GM19043 (cell line): ENCODE results near the gene TRMT112.

Source experiments
- ATAC-seq: cut with Tn5 transposase; IDR thresholded peaks from one replicate; pipeline ENCODE4 v1.9.1; 2021; ENCODE audit warnings: low read depth; ENCODE audit not compliant: unreplicated experiment

TRMT112 gene

DNA sequence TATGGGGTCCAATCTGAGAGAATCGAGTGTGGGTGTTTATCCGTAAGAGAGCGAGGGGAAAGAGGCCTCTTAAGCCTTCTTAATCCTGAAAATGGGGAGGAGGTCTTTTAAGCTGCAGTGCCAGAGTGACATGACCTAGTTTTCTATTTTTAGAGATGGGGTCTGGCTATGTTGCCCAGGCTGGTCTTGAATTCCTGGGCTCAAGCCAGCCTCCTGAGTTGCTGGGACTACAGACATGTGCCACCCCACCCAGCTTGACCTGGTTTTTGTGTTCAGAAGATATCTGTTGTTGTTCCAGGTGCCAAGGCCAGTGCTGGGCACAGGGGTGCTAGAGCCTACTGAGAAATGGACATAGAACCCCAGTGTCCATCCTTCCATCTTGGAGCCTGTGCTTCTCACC is 34.3 kb downstream of the TRMT112 start:
- no peak for ATAC-seq

DNA sequence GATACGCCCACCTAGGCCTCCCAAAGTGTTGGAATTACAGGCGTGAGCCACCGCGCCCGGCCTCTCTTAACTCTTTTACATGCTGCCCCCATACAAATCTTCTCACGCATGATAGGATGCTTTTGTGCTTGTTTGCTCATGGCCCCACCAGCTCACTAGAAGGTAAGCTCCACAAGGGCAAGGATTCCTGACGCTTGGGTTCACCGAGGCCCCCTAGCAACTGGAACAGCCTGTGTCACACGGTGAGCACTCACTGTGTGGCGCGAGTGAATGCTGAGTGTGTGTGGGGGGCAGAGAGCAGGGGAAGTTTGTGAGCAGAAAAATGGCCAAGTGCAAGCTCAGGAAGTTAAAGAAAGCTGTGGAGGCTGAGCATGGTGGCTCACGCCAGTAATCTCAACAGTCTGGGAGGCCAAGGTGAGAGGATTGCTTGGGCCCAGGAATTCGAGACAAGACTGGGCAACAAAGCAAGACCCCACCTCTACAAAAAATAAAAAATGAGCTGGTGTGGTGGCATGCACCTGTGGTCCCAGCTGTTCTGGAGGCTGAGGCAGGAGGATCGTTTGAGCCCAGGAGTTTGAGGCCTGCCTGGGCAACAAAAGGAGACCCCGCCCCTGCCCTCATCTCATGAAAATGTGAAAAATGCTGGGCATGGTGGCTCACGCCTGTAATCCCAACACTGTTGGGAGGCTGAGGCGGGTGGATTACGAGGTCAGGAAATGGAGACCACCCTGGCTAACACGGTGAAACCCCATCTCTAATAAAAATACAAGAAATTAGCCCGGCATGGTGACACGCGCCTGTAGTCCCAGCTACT is 35.2 kb downstream of the TRMT112 start:
- no peak for ATAC-seq

DNA sequence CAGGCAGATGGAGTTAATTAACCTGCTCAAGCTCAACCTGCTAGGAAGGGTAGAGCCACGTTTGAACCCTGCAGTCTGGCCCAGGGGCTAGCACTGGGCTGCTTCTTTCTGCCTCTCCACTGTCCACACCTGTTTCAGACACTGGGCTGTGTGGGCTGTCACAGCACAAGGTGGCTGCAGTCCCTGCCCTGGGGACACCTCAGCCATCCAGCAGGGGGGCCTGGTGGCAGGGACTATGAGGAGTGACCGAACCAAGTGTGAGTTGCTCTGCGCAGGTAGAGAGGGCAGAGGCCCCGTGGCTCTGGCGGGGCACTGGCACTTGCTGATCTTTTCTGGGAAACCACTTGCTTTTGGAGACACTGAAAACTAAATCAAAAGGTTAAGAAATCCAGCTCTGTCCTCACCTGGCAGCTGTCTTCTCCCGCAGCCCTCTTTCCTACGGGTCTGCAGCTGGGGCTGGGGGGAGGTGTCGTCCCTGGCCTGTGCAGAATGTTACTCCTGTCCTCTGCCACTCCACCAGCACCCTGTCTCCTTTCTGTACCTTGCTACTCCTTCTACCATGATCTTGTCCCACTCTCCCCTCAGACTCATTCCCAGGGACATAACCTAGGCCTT is 38.7 kb downstream of the TRMT112 start:
- no peak for ATAC-seq

DNA sequence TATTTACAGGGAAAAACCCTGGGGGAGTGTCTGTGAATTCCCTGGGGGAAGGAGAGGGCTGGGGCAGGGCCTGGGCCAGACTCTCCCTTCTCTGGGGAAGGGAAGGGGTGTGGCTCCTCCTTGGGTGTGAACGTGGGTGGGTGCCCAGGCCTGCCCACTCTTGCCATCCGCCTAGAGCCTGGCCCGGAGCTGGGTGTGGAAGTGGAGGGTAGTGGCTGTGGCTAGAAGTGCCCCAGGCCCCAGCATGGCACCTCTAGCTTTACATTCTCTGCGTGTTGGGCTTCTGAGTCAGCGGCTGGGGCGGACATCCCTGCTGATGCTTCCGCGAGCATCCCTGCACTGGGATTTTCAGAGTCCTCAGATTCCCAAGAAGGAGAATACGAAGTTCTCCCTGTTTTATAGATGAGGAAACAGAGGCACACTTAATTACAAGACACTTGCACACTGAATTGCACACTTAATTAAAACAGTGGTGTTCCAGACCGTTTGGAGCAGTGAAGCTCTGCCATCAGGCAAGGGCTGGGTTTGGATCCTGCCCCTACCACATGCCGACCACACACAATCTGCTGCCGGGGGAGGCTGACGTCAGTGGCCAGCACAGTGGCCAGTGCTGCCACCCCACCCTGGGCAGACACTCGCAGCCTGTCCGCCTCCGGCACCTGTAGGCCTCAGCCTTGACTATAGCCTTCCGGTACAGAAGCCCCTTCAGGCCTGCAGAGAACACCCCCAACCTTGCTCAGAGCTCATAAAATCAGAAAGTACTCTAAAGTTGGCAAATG is 40.5 kb downstream of the TRMT112 start:
- no peak for ATAC-seq

DNA sequence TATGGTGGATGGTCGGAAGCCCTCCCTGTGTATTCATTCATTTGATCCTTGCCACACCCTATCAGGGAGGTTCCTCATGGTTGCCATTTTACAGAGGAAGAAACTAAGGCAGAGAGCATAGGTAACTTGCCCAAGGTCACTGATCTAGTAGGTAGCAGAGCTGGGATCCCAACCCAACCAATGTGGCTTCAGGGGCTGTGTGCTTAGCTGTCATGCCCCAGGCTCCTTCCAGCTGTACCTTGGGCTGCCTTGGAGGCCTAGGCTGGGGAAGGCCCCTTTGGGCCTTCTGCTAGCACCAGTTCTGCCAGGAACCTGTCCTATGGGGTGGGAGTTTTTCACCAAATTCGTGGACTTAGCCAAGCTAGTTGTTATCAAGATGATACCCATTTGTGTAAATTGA is 41.5 kb downstream of the TRMT112 start:
- no peak for ATAC-seq

DNA sequence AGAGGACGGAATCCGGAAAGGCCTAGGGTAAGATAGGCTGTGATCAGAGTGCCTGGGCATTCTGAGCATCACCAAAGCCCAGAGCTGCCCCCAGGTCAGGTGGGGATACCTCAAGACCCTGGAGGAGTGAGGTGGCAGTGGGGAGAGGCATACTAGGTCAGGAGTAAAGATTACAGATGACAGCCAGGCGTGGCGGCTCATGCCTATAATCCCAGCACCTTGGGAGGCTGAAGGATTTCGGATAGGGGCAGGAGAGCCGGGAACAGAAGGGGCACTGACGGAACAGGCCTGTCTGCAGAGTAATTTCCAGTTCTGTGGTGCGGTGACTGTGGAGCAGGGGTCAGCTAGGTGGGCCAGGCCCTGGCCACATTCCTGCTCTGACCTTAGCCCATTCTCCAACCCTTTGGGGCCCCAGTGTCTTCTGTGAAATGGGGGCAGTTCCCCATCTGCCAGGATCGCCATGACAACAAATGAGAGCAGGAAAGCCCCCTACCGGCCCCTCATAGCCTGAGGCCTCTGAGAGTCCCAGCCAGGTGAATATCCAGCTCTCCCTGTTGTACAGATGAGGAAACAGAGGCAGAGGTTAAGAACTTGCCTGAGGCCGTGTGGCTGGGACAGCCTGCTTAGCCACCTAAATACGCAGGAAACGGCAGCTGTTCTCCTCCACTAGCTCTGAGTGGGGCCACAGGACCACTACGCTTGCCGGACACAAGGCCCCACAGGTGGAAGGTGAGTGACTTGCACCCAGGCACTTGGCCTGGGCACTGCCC is 42.1 kb downstream of the TRMT112 start:
- no peak for ATAC-seq

DNA sequence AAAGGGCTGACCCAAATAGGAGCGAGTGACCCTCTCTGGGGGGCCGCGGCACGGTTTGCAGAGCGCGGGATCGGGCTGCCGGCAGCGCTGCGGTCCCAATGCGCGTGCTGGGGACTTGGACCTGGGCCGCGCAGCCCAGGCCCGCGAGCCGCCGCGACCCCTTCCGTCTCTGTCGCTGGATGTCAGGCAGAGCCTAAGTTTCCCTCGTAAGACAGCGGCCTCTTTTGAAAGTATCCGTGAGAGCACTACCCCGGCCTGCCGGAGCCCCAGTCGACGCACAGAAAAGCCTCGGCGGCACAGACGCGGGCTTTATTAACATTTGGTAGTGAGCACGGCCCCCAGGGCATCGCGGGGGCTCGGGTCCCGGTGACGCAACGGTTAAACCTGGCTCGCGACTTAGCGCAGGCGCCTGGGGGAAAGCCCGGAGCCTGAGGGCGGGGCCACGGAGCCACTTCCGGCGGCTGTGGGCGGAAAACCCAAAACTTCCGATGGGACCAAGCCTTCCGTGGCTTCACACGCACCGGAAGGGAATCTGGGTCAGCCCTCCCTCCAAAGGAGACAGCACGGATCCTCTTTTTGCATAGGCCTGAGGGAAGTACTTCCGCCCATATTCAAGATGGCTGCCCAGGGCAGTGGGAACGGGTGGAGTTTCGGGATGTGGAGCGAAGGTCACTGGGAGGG is 47.7 kb downstream of the TRMT112 start:
- peak; percentile 69 for ATAC-seq

DNA sequence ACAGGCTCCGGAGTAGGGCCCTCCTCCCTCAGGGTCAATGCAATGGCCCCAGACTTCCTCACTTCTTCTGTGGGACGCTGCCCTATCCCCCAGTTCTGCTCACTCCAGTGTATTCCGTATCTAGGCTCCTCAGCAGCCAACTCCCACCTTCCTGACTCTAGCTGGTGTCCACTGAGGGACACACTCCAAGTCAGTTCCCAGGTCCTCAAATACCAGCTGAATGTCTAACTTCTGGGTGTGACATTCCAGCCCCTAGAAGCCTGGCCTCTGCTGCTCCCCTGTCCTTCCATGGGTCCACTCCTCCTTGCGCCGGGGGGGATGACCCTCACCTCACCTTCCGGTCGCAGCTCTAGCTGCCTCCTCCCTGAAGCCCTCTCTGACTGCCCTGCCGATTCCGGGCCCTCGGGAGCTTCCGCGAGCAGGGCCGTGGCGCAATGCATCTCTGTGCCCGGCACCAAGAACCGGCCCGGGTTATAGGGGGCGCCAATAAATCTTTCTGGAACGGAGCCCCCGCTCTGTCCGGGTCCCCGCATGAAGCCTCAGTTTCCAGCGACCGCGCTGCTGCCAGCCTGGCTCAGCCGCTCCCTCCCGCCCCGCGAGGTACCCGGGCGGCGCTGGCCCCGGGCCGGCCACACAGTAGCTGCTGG is 48.3 kb downstream of the TRMT112 start:
- no peak for ATAC-seq

DNA sequence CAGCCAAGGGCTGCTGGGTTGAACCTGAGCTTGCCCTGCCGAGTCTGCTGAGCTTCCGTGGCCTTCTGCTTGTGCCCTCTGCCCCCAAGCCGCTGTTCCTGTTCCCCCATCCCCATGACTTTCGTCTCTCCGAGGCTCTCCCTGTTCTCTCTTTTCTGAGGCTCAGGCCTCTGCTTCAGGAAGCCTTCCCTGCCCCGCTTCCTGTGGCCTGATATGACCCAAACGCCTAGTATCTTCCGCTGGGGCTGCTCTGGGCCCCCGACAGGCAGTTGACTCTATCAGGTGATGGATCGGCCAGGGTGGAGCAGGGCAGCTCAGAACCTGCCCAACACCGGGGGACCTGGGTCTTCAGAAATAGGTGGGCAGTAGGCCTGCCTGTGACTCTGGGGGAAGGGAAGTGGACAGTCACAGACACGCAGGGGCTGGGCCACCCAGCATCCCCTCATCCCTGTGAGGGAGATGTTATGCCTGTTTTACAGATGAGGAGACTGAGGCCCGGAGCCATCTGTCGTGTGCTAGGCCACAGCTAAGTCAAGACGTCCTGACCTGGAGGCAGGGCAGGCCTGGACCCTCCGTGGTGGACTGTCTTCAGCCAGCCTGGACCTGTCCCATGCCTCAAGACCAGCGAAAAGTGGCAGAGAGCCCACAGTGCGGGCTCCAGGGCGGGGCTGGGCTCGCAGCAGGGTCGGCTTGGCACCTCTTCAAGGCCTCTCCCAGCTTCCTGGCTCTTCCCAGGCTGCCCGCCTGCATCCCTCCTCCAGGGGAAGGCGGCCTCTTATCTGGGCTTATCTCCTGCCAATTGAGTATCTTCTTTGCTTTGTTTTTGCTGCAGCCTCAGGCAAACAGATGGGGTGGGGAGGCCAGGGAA is 49.1 kb downstream of the TRMT112 start:
- no peak for ATAC-seq

DNA sequence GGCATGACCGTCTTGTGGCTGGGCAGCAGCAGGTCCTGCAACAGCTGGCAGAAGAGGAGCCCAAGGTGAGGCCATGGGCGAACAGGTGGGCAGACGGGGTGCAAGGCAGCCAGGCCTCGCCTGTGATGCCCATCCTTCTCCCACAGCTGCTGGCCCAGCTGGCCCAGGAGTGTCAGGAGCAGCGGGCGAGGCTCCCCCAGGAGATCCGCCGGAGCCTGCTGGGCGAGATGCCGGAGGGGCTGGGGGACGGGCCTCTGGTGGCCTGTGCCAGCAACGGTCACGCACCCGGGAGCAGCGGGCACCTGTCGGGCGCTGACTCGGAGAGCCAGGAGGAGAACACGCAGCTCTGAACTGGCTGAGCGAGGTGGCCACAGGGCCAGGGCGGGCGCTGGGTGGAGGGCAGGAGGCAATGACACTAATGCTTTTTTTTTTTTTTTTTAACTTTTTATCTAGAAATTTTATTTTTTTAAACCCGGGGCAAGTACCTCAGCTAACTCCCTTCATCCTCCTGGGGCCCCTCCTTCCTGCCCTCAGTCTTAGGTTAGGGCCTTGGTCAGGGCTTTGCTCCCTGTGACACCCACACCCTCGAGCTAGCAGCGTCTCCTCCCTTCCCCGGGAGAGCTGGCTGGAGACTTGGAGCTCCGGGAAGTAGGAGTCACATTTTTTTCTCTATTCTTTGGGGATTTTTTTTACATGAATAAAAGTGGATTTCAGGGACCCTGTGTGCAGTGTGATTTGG is 50.0 kb downstream of the TRMT112 start:
- ATAC-seq, result no peak
